Caco-2 (cell line): ENCODE measurements around the gene R3HCC1L. TPM values are rescaled to one million over a fixed set of nuclear protein-coding genes. Genes with fewer than 3 reads are reported as not detected.

Experiments
- BruUV-seq: library from RNA; stranded (reverse); fragments of 400-500 nt; replicated peaks from 2 replicates; lab custom pipeline; 2021; lab: Mats Ljungman, UMichigan
- CTCF ChIA-PET: fragments of 300-600 bp; sonication (Branson Sonifier 250); formaldehyde crosslinking; loops from one replicate; lab custom pipeline; 2022; ENCODE audit warnings: antibody characterized with exemption; lab: Charles Lee
- POLR2A ChIA-PET: fragments of 300-600 bp; sonication (Branson Sonifier 250); formaldehyde crosslinking; loops from one replicate; lab custom pipeline; 2022; ENCODE audit warnings: antibody characterized with exemption; lab: Charles Lee
- DNase-seq, 2 experiments: peaks; one replicate each; pipeline versions ENCODE4 v3.0.0 to v3.0.0-alpha.2; 2020 to 2022
- H3K27me3 ChIP-seq: replicated peaks from 2 replicates; pipeline ENCODE4 v1.6.0; 2011; ENCODE audit warnings: low read length; ENCODE audit not compliant: control insufficient read depth, insufficient read depth
- H3K36me3 ChIP-seq: 2 replicates; pipeline ENCODE4 v1.5.1; 2011; ENCODE audit warnings: low read length; ENCODE audit not compliant: control insufficient read depth, insufficient read depth
- H3K4me1 ChIP-seq: fragments of 250-450 bp; sonication (Bioruptor Pico); 2 replicates; pipeline ENCODE4 v1.5.1; 2020; ENCODE audit warnings: mild to moderate bottlenecking
- H3K4me3 ChIP-seq: 2 replicates; pipeline ENCODE4 v1.5.1; 2011; ENCODE audit warnings: low read depth, mild to moderate bottlenecking, control low read depth, low read length
- H3K9me3 ChIP-seq: fragments of 250-450 bp; sonication (Bioruptor Pico); 2 replicates; pipeline ENCODE4 v1.5.1; 2020; ENCODE audit warnings: mild to moderate bottlenecking, moderate library complexity
- H3K27ac Mint-ChIP-seq: one replicate; pipeline ENCODE4 v1.8.0; 2022; ENCODE audit warnings: mixed read lengths; ENCODE audit not compliant: unreplicated experiment
- H3K27me3 Mint-ChIP-seq: one replicate; pipeline ENCODE4 v1.8.0; 2022; ENCODE audit warnings: mixed read lengths; ENCODE audit not compliant: insufficient read depth, unreplicated experiment
- H3K36me3 Mint-ChIP-seq: one replicate; pipeline ENCODE4 v1.8.0; 2022; ENCODE audit warnings: mild to moderate bottlenecking, mixed read lengths; ENCODE audit not compliant: insufficient read depth, unreplicated experiment
- H3K4me1 Mint-ChIP-seq: one replicate; pipeline ENCODE4 v1.8.0; 2022; ENCODE audit warnings: low read depth, mixed read lengths; ENCODE audit not compliant: unreplicated experiment
- H3K4me3 Mint-ChIP-seq: one replicate; pipeline ENCODE4 v1.8.0; 2022; ENCODE audit warnings: mild to moderate bottlenecking, moderate library complexity, mixed read lengths; ENCODE audit not compliant: unreplicated experiment
- H3K9me3 Mint-ChIP-seq: one replicate; pipeline ENCODE4 v1.8.0; 2022; ENCODE audit warnings: mixed read lengths; ENCODE audit not compliant: unreplicated experiment
- intact Hi-C: fragments of 100-400 bp; cut with micrococcal nuclease; formaldehyde crosslinking; loops from one replicate; pipeline ENCODE4 v1.10.0; 2022; ENCODE audit not compliant: unreplicated experiment
- total RNA-seq: library from RNA; stranded (reverse); gene quantifications from 2 replicates; pipeline ENCODE4 v1.2.3, GENCODE V29; 2022
- TF ChIP-seq, protein P1 (sequence below), 2 experiments: fragments of 200-600 bp in 1 of 2; IDR thresholded peaks; 1 replicate in 1 of 2; 2 replicates in 1 of 2; pipeline versions ENCODE4 v1.5.1 to v1.8.0; 2011 to 2022; ENCODE audit warnings: antibody characterized with exemption in 1 of 2, control low read depth in 1 of 2, inconsistent platforms in 1 of 2, low read depth in 1 of 2, low read length in 1 of 2, mild to moderate bottlenecking in 1 of 2, moderate library complexity in 1 of 2; ENCODE audit not compliant: insufficient read depth in 1 of 2, severe bottlenecking in 1 of 2, unreplicated experiment in 1 of 2

R3HCC1L gene
- total RNA-seq, 1 experiment from 2014 or later = 16.5 TPM

DNA sequence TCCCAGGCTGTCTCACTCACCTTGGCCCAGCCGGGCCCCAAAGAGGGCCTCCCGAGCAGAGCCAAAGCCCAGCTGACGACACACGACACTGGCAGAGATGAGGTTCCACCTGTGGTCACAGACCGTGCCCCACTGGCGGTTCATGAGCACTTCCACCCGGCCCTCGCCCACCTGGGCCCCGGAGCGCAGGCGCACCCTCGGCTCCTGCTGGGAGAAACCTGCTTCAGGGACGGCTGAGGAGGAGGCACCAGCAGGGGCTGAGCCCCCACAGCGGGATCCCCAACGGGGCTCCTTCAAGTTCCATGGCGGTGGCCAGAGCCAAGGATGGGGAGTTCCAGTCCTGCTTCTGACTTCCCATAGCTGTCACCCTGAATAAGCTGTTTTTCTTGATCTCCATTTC lies 123.5 kb downstream of the R3HCC1L start:
- peaks cover 8% of the 10 kb centered on the region for H3K4me1 Mint-ChIP-seq
- no peak overlapping the region for H3K4me3 ChIP-seq
- no peaks in the 10 kb centered on the region for H3K27me3 ChIP-seq
- no peak for DNase-seq
- no peak overlapping the region for H3K27ac Mint-ChIP-seq
- H3K4me3 Mint-ChIP-seq = no peak overlapping the region
- no peaks in the 10 kb centered on the region for H3K36me3 ChIP-seq
- H3K4me1 ChIP-seq = no peaks in the 10 kb centered on the region
- no peaks in the 10 kb centered on the region for H3K27me3 Mint-ChIP-seq
- H3K9me3 ChIP-seq = no peaks in the 10 kb centered on the region
- BruUV-seq = no TSS peak
- H3K36me3 Mint-ChIP-seq = peaks cover 15% of the 10 kb centered on the region
- TF ChIP-seq, protein P1, sequence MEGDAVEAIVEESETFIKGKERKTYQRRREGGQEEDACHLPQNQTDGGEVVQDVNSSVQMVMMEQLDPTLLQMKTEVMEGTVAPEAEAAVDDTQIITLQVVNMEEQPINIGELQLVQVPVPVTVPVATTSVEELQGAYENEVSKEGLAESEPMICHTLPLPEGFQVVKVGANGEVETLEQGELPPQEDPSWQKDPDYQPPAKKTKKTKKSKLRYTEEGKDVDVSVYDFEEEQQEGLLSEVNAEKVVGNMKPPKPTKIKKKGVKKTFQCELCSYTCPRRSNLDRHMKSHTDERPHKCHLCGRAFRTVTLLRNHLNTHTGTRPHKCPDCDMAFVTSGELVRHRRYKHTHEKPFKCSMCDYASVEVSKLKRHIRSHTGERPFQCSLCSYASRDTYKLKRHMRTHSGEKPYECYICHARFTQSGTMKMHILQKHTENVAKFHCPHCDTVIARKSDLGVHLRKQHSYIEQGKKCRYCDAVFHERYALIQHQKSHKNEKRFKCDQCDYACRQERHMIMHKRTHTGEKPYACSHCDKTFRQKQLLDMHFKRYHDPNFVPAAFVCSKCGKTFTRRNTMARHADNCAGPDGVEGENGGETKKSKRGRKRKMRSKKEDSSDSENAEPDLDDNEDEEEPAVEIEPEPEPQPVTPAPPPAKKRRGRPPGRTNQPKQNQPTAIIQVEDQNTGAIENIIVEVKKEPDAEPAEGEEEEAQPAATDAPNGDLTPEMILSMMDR (IDR thresholded peaks at IDR 0.05; ENCODE audit: insufficient read depth in 1 of 2, low read depth in 1 of 2, low read length in 1 of 2, severe bottlenecking in 1 of 2, unreplicated experiment in 1 of 2) = no peak
- POLR2A ChIA-PET = no interaction called here
- CTCF ChIA-PET = no interaction called here
- intact Hi-C loops = no loop called here
- H3K9me3 Mint-ChIP-seq = no peaks in the 10 kb centered on the region

DNA sequence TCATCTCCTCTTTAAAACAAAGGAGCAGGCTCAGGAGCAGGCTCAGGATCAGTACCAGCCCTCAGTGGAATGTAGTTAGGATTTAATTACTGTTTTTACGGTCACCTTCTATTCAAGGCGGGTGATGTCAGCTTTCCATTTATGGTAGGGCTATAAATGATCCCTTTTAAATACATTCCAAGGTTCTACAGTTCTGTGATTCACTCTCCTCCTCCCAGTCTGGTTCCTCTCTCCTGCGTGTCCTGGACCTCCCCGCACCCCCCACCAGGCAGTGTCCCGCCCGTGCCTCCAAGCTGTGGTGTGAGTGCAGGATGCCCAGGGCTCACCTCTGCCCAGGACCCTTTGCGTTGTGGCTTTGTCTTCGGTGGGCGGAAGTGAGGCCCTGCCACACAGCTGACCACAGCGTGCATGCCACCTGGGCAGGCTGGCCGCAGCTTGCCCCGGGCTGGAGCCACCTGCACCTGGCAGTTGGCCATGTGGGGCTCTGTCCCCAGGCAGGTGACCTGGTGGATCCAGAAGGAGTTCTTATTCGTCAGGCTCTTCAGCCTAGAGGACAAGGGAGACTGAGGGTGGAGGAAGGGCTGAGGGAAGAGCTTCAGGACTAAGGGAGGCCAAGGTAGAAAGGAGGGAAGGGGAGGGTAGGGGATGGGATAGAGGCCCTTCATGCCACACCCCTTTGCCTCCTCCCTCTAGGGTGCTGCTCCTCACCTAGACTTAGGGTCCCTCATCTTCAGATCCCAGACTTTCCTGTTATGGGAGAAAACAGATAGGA lies 124.4 kb downstream of the R3HCC1L start:
- POLR2A ChIA-PET = no interaction called here
- no TSS peak for BruUV-seq
- Mint-ChIP-seq H3K4me3 (no peak overlapping the region), H3K9me3 (no peaks in the 10 kb centered on the region), H3K27ac (peak overlapping the region; percentile 32), H3K36me3 (peaks cover 15% of the 10 kb centered on the region), H3K4me1 (peaks cover 8% of the 10 kb centered on the region), H3K27me3 (no peaks in the 10 kb centered on the region)
- no peaks in the 10 kb centered on the region for H3K27me3 ChIP-seq
- H3K4me1 ChIP-seq = no peaks in the 10 kb centered on the region
- no peak for DNase-seq
- CTCF ChIA-PET = no interaction called here
- intact Hi-C loops = no loop called here
- H3K9me3 ChIP-seq = no peaks in the 10 kb centered on the region
- no peak overlapping the region for H3K4me3 ChIP-seq
- TF ChIP-seq, protein P1 (IDR thresholded peaks at IDR 0.05; ENCODE audit: insufficient read depth in 1 of 2, low read depth in 1 of 2, low read length in 1 of 2, severe bottlenecking in 1 of 2, unreplicated experiment in 1 of 2) = no peak
- no peaks in the 10 kb centered on the region for H3K36me3 ChIP-seq

DNA sequence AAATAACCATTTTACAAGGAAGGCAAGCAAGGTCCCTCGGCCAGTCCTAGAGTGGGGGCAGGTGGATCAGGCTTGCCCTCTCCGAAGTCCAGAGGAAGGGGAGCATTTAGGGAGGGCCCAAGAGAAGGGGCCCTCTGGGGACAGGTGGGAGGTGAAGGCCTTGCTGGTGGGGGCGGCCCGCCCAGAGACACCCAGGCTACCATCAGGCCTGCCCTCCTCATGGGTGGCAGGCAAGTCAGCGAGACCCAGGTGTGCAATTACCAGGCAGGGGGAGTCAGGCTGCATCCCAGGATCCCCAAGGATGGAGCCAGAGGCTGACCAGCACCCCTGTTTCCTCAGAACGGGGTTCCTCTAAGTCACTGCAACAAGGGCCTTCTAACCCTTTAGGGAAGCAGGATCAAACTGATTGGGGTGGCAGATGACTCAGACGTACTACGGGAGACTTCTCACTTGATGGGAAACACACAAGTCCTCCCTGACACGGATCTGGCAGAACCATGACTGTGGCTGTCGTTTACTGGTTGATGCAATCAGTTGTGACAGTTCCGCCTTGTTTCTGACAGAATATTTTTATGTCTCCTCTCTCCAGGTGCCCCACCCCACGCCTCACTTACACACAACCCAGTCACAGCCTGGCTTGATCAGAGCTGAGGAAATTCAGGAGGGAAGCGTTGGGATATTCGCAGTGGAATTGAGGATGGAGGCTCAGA lies 125.3 kb downstream of the R3HCC1L start:
- CTCF ChIA-PET = no interaction called here

More for the DNA sequence above, 125.3 kb downstream of the R3HCC1L start:
- Histone ChIP-seq H3K36me3 (no peaks in the 10 kb centered on the region), H3K27me3 (no peaks in the 10 kb centered on the region), H3K9me3 (no peaks in the 10 kb centered on the region), H3K4me1 (no peaks in the 10 kb centered on the region), H3K4me3 (no peak overlapping the region)
- no TSS peak for BruUV-seq
- no peak overlapping the region for H3K4me3 Mint-ChIP-seq
- intact Hi-C loops = loop anchor here (1.0 to 10.0 kb wide), 2 partner anchors 10 to 155 kb away; partner anchors contain the start of gene PYROXD2
- TF ChIP-seq, protein P1 (IDR thresholded peaks at IDR 0.05; ENCODE audit: insufficient read depth in 1 of 2, low read depth in 1 of 2, low read length in 1 of 2, severe bottlenecking in 1 of 2, unreplicated experiment in 1 of 2) = no peak
- peaks cover 8% of the 10 kb centered on the region for H3K36me3 Mint-ChIP-seq
- peaks cover 8% of the 10 kb centered on the region for H3K4me1 Mint-ChIP-seq
- no peak for DNase-seq
- no peaks in the 10 kb centered on the region for H3K9me3 Mint-ChIP-seq
- H3K27me3 Mint-ChIP-seq = no peaks in the 10 kb centered on the region
- peak overlapping the region; percentile 32 for H3K27ac Mint-ChIP-seq
- POLR2A ChIA-PET = no interaction called here
